Measurements from ENCODE around the gene LNX2. TPM values are rescaled to one million over a fixed set of nuclear protein-coding genes. Genes with fewer than 3 reads are reported as not detected.
A peak's percentile ranks its signal among the peaks of the same experiment; 100 is the strongest.

LNX2 gene
- total RNA-seq, 4 donors from 2014 or later: 10.2 to 14.1 (median 12.8) TPM

DNA sequence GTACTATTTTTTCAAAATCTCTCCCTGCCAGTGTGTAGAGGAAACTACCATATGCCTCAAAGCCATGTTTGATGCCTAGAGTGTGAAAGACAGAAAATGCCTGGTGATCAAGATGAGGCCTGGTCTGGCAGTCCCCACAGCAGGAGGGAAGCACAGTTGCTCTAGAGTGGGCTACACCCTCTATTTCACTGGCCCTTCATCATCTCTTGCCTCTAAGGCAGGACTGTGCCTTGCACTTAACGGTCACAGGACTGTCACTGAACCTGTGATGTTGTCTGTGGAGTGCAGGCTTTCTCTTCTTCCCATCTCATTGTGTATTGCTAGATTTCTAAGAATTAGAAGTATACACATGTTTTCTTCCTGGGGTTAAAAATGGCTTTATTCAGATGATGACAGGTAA, 17.7 kb upstream of the LNX2 start:
- Histone ChIP-seq H3K9me3 (no peaks in the 10 kb centered on the region), H3K4me1 (peaks cover 14 to 84% (median 76%) of the 10 kb centered on the region in 4 donors), H3K36me3 (no peaks in the 10 kb centered on the region), H3K27ac (replicated peaks in 1 of 4) (peak overlapping the region; percentile 63 to 74 (median 68)), H3K4me3 (no peak overlapping the region), H3K27me3 (no peaks in the 10 kb centered on the region)
- TF ChIP-seq POLR2AphosphoS5 (IDR thresholded peaks at IDR 0.05) (no peak), POLR2A (IDR thresholded peaks at IDR 0.05; ENCODE audit: low read depth) (no peak), EP300 (IDR thresholded peaks at IDR 0.05) (no peak)
- TF ChIP-seq, protein P1, sequence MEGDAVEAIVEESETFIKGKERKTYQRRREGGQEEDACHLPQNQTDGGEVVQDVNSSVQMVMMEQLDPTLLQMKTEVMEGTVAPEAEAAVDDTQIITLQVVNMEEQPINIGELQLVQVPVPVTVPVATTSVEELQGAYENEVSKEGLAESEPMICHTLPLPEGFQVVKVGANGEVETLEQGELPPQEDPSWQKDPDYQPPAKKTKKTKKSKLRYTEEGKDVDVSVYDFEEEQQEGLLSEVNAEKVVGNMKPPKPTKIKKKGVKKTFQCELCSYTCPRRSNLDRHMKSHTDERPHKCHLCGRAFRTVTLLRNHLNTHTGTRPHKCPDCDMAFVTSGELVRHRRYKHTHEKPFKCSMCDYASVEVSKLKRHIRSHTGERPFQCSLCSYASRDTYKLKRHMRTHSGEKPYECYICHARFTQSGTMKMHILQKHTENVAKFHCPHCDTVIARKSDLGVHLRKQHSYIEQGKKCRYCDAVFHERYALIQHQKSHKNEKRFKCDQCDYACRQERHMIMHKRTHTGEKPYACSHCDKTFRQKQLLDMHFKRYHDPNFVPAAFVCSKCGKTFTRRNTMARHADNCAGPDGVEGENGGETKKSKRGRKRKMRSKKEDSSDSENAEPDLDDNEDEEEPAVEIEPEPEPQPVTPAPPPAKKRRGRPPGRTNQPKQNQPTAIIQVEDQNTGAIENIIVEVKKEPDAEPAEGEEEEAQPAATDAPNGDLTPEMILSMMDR (IDR thresholded peaks at IDR 0.05): no peak
- WGBS: 60% methylated on average over 1 of the region's 1 CpG
- DNase-seq (ENCODE audit: extremely low spot score): no peak
- intact Hi-C loops (cut with DNase I): no loop called here

DNA sequence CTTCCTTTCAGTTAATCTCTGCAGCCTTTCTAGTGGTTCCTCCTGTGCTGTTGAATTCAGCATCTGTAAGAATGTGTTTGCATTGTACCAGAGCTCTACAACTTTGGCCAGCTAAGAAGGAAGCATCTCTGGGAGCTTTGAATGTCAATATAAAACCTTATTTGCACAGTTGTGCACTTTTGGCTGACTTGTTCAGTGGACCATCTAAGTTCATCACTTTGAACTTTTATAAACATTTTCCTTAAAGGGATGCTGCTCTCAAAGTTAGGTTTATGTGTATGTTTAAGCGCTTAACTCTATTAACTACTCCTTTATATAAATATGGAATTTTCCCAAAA, 16.9 kb upstream of the LNX2 start:
- intact Hi-C loops (cut with DNase I): no loop called here
- Histone ChIP-seq H3K9me3 (no peaks in the 10 kb centered on the region), H3K4me3 (no peak overlapping the region), H3K4me1 (peaks cover 14 to 81% (median 71%) of the 10 kb centered on the region in 4 donors), H3K27me3 (no peaks in the 10 kb centered on the region), H3K36me3 (no peaks in the 10 kb centered on the region), H3K27ac (replicated peaks in 1 of 4) (peak overlapping the region; percentile 63 to 74 (median 68))
- 78% methylated on average over 1 of the region's 1 CpG for WGBS
- DNase-seq (ENCODE audit: extremely low spot score): no peak
- TF ChIP-seq POLR2A (IDR thresholded peaks at IDR 0.05; ENCODE audit: low read depth) (no peak), EP300 (IDR thresholded peaks at IDR 0.05) (no peak), POLR2AphosphoS5 (IDR thresholded peaks at IDR 0.05) (no peak)
- TF ChIP-seq, protein P1 (IDR thresholded peaks at IDR 0.05): no peak

DNA sequence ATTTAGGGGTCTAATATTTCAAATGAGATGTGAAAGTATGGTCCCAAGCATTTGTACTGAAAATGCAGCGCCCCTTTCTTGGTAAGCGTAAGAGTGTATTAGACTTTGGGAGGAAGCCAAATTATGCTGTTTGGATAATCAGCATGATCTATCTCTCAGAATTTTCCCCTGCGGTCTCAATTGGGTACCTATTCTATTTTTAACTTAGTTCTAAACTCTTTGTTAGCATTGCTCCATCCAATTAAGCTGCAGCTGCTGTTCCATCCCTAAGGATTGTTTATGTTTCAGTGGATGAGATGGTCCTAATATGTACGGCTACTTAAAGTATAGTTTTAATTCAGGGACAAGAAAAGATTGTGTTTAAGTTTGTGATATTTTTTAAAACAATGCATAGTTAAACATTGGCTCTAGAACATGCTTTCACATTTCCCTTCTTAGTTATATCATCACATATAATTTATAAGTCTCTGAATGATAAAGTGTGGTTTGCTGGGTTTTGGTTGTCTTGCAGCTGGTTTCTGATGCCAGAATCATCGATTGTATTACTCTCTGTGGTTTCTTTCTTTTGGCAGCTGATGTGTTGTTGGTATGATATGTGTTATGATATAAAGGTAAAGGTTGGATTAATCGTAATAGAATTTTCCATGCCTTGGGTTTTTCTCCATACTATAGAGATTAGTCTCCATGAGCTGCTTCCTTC, 16.4 kb upstream of the LNX2 start:
- H3K36me3 ChIP-seq: no peaks in the 10 kb centered on the region
- H3K4me3 ChIP-seq: no peak overlapping the region
- peak overlapping the region; percentile 63 to 74 (median 68) for H3K27ac ChIP-seq (replicated peaks in 1 of 4)
- H3K9me3 ChIP-seq: no peaks in the 10 kb centered on the region
- peaks cover 14 to 76% (median 66%) of the 10 kb centered on the region in 4 donors for H3K4me1 ChIP-seq
- no peak for DNase-seq (ENCODE audit: extremely low spot score)
- WGBS: 47% methylated on average over 6 of the region's 6 CpGs
- H3K27me3 ChIP-seq: no peaks in the 10 kb centered on the region
- TF ChIP-seq POLR2AphosphoS5 (IDR thresholded peaks at IDR 0.05): no peak
- TF ChIP-seq, protein P1 (IDR thresholded peaks at IDR 0.05): no peak
- no peak for TF ChIP-seq POLR2A (IDR thresholded peaks at IDR 0.05; ENCODE audit: low read depth)
- TF ChIP-seq EP300 (IDR thresholded peaks at IDR 0.05): no peak
- intact Hi-C loops (cut with DNase I): no loop called here

DNA sequence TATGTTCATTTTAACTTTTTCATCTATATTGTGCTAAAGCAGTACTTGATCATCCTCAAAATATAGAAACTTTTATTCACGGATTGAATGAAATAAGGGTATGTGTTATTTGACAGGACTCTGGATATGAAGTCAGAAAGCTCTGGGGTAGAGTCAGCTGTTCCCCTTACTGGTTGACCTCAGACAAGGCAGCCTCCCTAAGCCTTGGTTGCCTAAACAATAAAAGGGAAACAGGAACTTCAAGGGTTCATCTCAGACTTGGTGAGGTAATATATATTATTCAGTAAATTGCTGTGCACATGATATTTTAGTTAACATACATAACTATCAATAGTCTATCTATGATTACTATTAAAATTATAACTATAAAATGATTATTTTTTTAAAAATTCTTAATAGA, 14.9 kb upstream of the LNX2 start:
- DNase-seq (ENCODE audit: extremely low spot score): no peak
- H3K9me3 ChIP-seq: no peaks in the 10 kb centered on the region
- peak overlapping the region in 1 of 4 donors; percentile 74 for H3K27ac ChIP-seq (replicated peaks in 1 of 4)
- WGBS: 61% methylated on average over 1 of the region's 1 CpG
- no peak overlapping the region for H3K4me3 ChIP-seq
- H3K36me3 ChIP-seq: peaks cover 0 to 4% (median 0%) of the 10 kb centered on the region in 4 donors
- no peaks in the 10 kb centered on the region for H3K27me3 ChIP-seq
- peaks cover 14 to 73% (median 56%) of the 10 kb centered on the region in 4 donors for H3K4me1 ChIP-seq
- no peak for TF ChIP-seq EP300 (IDR thresholded peaks at IDR 0.05)
- TF ChIP-seq, protein P1 (IDR thresholded peaks at IDR 0.05): no peak
- intact Hi-C loops (cut with DNase I): no loop called here

DNA sequence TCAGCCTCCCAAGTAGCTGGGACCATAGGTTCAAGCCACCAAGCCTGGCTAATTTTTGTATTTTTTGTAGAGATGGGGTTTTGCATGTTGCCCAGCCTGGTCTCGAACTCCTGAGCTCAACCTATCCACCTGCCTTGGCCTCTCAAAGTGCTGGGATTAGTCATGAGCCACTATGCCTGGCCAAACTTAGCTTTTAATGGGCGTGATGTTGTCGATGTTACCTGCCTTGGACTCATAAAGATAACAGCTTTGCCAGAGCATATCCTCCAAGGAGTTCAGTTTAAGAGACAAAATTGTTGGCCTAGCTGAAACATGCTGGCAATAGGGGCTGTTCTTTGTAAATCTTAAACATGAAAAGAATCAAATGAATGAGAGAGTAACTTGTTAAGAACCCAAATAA, 14.5 kb upstream of the LNX2 start:
- Histone ChIP-seq H3K4me3 (no peak overlapping the region), H3K4me1 (peaks cover 14 to 72% (median 52%) of the 10 kb centered on the region in 4 donors), H3K36me3 (peaks cover 0 to 4% (median 0%) of the 10 kb centered on the region in 4 donors), H3K27me3 (no peaks in the 10 kb centered on the region), H3K9me3 (no peaks in the 10 kb centered on the region), H3K27ac (replicated peaks in 1 of 4) (peak overlapping the region in 3 of 4 donors; percentile 12 to 74 (median 20))
- intact Hi-C loops (cut with DNase I): no loop called here
- 91% methylated on average over 3 of the region's 3 CpGs for whole genome bisulfite sequencing
- TF ChIP-seq POLR2A (IDR thresholded peaks at IDR 0.05; ENCODE audit: low read depth) (no peak), EP300 (IDR thresholded peaks at IDR 0.05) (no peak), POLR2AphosphoS5 (IDR thresholded peaks at IDR 0.05) (no peak)
- TF ChIP-seq, protein P1 (IDR thresholded peaks at IDR 0.05): no peak
- DNase-seq (ENCODE audit: extremely low spot score): no peak
